Lower leg skin (tissue), 3 donors: ENCODE data around the gene GBF1.

Source experiments
- POLR2A ChIP-seq, 2 donors: fragments of 450-650 bp; IDR thresholded peaks; one replicate each; pipeline ENCODE4 v1.6.1; 2016 to 2017; ENCODE audit warnings: antibody characterized with exemption in 2 of 2, mild to moderate bottlenecking in 1 of 2, moderate library complexity in 1 of 2
- TF ChIP-seq, protein P1 (sequence below), 3 donors: fragments of 450-650 bp; IDR thresholded peaks; one replicate each; pipeline ENCODE4 v1.5.1; 2016; ENCODE audit warnings: antibody characterized with exemption in 3 of 3, mild to moderate bottlenecking in 3 of 3, moderate library complexity in 2 of 3

DNA sequence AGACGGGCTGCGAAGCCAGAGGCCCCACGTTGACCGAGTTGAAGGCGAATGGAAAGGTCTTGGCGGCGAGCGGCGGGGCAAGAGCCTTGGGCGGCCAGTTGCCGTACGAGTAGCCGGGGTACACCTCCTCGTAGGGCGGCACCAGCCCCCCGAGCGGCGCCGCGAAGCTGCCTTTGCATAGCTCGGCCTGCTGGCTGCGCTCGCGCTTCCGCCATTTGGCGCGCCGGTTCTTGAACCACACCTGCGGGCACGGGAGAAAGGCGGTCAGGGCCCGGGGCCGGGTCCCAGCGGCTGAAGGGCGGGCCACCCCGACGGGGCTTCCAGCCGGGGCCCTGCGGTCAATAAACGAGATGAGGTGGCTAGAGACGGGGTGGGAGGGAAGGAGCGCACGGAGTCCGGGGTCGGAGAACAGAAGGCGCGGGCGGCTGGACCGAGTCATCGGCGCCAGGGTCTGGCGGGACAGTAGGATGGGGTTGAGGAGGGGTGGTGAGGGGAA lies 14.4 kb upstream of the GBF1 start:
- no peak for TF ChIP-seq POLR2A (IDR thresholded peaks at IDR 0.05)
- TF ChIP-seq, protein P1, sequence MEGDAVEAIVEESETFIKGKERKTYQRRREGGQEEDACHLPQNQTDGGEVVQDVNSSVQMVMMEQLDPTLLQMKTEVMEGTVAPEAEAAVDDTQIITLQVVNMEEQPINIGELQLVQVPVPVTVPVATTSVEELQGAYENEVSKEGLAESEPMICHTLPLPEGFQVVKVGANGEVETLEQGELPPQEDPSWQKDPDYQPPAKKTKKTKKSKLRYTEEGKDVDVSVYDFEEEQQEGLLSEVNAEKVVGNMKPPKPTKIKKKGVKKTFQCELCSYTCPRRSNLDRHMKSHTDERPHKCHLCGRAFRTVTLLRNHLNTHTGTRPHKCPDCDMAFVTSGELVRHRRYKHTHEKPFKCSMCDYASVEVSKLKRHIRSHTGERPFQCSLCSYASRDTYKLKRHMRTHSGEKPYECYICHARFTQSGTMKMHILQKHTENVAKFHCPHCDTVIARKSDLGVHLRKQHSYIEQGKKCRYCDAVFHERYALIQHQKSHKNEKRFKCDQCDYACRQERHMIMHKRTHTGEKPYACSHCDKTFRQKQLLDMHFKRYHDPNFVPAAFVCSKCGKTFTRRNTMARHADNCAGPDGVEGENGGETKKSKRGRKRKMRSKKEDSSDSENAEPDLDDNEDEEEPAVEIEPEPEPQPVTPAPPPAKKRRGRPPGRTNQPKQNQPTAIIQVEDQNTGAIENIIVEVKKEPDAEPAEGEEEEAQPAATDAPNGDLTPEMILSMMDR (IDR thresholded peaks at IDR 0.05), result no peak
